PC-9 (cell line): ENCODE data around the gene RRAD. TPM values are rescaled to one million over a fixed set of nuclear protein-coding genes. Genes with fewer than 3 reads are reported as not detected.

Experiments
- BruUV-seq: library from RNA; stranded (reverse); fragments of 400-500 nt; replicated peaks from 2 replicates; lab custom pipeline; 2021; lab: Mats Ljungman, UMichigan
- CTCF ChIA-PET: fragments of 300-600 bp; sonication (Branson Sonifier 250); formaldehyde crosslinking; loops from one replicate; lab custom pipeline; 2022; ENCODE audit warnings: antibody characterized with exemption; lab: Charles Lee
- POLR2A ChIA-PET: fragments of 300-600 bp; sonication (Branson Sonifier 250); formaldehyde crosslinking; loops from one replicate; lab custom pipeline; 2022; ENCODE audit warnings: antibody characterized with exemption; ENCODE audit not compliant: unreplicated experiment; lab: Charles Lee
- DNase-seq, 2 experiments: peaks; one replicate each; pipeline versions ENCODE4 v3.0.0 to v3.0.0-alpha.2; 2015 to 2022; ENCODE audit warnings: mixed read lengths in 1 of 2
- H2AFZ ChIP-seq: fragments of 200-600 bp; sonication (generic); 2 replicates; pipeline ENCODE4 v1.8.1; 2017; ENCODE audit warnings: antibody characterized with exemption
- H3F3A ChIP-seq: fragments of 200-600 bp; sonication (generic); 2 replicates; pipeline ENCODE4 v1.8.1; 2017; ENCODE audit warnings: antibody characterized with exemption, mild to moderate bottlenecking, low read depth; ENCODE audit not compliant: insufficient read depth
- H3K27ac ChIP-seq: fragments of 200-600 bp; sonication (generic); 2 replicates; pipeline ENCODE4 v1.6.1; 2016; ENCODE audit warnings: mixed run types
- H3K27me3 ChIP-seq: fragments of 200-600 bp; sonication (generic); 2 replicates; pipeline ENCODE4 v1.6.1; 2016; ENCODE audit warnings: low read depth, mixed run types; ENCODE audit not compliant: insufficient read depth
- H3K36me3 ChIP-seq: fragments of 200-600 bp; sonication (generic); 2 replicates; pipeline ENCODE4 v1.6.1; 2016; ENCODE audit warnings: low read depth, mixed run types
- H3K4me1 ChIP-seq: fragments of 200-600 bp; sonication (generic); replicated peaks from 2 replicates; pipeline ENCODE4 v1.6.1; 2016; ENCODE audit warnings: mixed run types; ENCODE audit not compliant: insufficient read depth
- H3K4me2 ChIP-seq: fragments of 200-600 bp; sonication (generic); 2 replicates; pipeline ENCODE4 v1.6.1; 2017; ENCODE audit warnings: mixed run types
- H3K4me3 ChIP-seq: fragments of 200-600 bp; sonication (generic); 2 replicates; pipeline ENCODE4 v1.6.1; 2016; ENCODE audit warnings: mixed run types
- H3K79me2 ChIP-seq: fragments of 200-600 bp; sonication (generic); 2 replicates; pipeline ENCODE4 v1.6.1; 2017; ENCODE audit warnings: low read depth, mixed run types
- H3K9me2 ChIP-seq: fragments of 200-600 bp; sonication (generic); 2 replicates; pipeline ENCODE4 v1.8.1; 2017; ENCODE audit warnings: mild to moderate bottlenecking; ENCODE audit not compliant: insufficient read depth
- H3K9me3 ChIP-seq: fragments of 200-600 bp; sonication (generic); 2 replicates; pipeline ENCODE4 v1.8.1; 2016; ENCODE audit warnings: low read depth; ENCODE audit not compliant: insufficient read depth
- H4K20me1 ChIP-seq: fragments of 200-600 bp; sonication (generic); 2 replicates; pipeline ENCODE4 v1.8.1; 2017; ENCODE audit not compliant: insufficient read depth
- EZH2 ChIP-seq: fragments of 200-600 bp; sonication (generic); IDR thresholded peaks from 2 replicates; pipeline ENCODE4 v1.8.0; 2017; ENCODE audit warnings: antibody characterized with exemption, low read depth
- intact Hi-C: fragments of 100-400 bp; cut with micrococcal nuclease; formaldehyde crosslinking; loops from one replicate; pipeline ENCODE4 v1.10.0; 2022; ENCODE audit not compliant: unreplicated experiment
- total RNA-seq: library from RNA; stranded (reverse); gene quantifications from 2 replicates; pipeline ENCODE4 v1.2.3, GENCODE V29; 2021
- TF ChIP-seq, protein P1 (sequence below): fragments of 200-600 bp; sonication (generic); conservative IDR thresholded peaks from 2 replicates; pipeline ENCODE4 v1.6.1; 2017; ENCODE audit warnings: mixed run types, antibody characterized with exemption, mild to moderate bottlenecking, moderate library complexity

RRAD gene
- total RNA-seq, 1 experiment from 2014 or later, result 0.24 TPM

DNA sequence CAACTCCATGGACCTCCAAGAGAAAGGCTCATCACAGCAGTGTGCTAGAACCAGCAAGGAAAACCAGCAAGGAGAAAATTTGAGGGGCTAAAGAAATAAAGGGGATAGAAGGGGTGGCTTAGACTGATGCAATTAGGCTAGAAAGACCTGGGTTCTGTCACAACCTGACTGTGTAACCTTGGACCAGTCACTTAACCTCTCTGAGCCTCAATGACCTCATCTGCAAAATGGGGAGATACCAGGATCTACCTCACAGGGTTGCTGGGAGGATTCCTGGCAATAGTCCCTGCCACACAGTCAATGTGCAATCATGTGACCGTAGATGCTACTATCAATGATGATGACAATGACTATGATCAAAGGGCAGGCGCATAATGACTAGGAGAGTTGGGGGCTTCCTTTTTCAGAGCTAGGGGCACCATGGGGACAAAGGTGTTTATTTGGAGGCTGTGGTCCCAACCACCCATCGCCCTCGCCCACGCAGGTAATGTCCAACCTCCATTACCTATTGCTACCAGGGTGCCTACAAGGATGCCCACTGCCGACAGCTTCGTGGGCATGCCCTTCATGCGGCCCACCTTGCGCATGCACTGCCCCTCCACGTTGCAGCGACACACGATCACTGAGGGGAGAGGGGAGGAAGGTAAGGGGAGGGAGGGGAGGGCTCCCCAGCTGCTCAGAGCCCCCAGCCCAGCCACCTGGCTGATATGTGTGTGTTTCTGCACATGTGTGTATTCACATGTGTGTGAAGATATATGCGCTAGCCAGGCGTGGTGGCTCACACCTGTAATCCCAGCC is 16.4 kb downstream of the RRAD start:
- ChIA-PET POLR2A (no interaction called here), CTCF (interaction anchor here (0.7 kb wide), 1 partner anchor 18 kb away, joined by 4 read pairs; no protein-coding TSS in a partner anchor)
- Histone ChIP-seq H3K9me3 (no peaks in the 10 kb centered on the region), H3K9me2 (no peaks in the 10 kb centered on the region), H3F3A (no peaks in the 10 kb centered on the region), H3K4me1 (peaks cover 17% of the 10 kb centered on the region), H3K27me3 (no peaks in the 10 kb centered on the region), H3K4me3 (no peak overlapping the region), H3K36me3 (no peaks in the 10 kb centered on the region), H3K4me2 (no peak overlapping the region), H2AFZ (no peak overlapping the region), H3K27ac (no peak overlapping the region), H4K20me1 (no peaks in the 10 kb centered on the region), H3K79me2 (no peaks in the 10 kb centered on the region)
- intact Hi-C loops, result no loop called here
- DNase-seq, result no peak
- TF ChIP-seq, protein P1, sequence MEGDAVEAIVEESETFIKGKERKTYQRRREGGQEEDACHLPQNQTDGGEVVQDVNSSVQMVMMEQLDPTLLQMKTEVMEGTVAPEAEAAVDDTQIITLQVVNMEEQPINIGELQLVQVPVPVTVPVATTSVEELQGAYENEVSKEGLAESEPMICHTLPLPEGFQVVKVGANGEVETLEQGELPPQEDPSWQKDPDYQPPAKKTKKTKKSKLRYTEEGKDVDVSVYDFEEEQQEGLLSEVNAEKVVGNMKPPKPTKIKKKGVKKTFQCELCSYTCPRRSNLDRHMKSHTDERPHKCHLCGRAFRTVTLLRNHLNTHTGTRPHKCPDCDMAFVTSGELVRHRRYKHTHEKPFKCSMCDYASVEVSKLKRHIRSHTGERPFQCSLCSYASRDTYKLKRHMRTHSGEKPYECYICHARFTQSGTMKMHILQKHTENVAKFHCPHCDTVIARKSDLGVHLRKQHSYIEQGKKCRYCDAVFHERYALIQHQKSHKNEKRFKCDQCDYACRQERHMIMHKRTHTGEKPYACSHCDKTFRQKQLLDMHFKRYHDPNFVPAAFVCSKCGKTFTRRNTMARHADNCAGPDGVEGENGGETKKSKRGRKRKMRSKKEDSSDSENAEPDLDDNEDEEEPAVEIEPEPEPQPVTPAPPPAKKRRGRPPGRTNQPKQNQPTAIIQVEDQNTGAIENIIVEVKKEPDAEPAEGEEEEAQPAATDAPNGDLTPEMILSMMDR, result no peak
- BruUV-seq, result no TSS peak

DNA sequence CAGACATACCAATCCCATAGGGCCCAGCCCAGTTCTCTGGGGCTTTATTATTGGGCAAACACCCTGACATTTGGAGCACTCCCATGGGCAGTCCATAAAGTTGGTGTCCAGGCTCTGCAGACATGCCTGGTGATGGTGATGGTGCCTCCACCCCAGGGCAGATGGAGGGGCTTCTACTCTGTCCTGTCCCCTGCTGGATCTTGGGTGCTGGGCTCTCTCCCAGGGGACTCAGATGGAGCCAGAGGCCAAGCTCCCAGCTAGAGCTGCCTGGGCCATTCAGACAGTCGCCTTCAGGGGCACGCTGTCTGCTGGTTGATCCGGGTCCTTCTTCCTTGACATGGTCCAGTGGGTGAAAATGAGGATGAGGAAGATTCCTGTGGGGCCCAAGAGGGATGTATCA is 17.2 kb downstream of the RRAD start:
- CTCF ChIA-PET, result no interaction called here

DNA sequence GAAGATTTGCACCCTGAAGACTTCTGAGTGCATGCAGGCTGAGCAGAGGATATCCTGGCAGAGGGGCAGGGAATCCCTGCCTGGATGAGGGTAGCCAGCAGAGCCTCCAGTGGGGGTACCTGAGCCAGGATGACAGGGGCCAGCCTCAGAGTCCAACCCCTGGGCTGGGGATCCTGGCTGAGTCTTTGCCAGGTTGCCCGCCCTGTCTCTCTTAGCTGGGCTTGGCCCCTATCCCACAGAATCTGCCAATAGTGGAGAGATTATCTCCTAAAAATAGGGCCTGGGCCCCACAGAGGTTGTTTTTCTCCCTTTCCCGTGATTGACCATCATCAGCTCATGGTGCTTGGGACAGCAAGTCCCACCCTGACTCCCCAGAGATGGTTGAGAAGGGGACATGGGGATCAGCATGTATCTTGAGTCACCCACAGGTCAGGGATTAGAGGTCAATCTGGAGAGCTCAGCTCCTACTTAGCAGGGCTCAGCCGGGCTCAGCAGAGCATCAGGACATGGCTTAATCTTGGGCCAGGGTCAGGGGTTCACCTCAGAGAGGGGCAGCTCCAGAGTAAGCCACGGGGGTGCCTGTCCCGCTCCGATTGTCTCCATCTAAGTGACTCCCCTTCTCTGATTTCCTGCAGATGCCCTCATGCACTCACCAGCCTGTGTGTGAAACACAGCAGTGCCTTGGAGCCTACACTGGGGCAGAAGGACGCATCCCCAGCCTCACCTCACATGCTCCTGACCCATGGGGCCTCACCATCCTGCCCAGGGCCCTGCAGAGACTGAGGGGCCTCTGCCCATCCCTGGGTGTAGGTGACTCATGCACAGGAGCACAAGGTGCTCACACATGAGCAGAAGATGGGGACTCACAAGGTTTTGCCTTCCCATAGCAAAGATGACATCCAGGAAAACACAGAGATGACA is 18.2 kb downstream of the RRAD start:
- intact Hi-C loops, result no loop called here
- H3F3A ChIP-seq, result no peaks in the 10 kb centered on the region
- BruUV-seq, result no TSS peak
- H3K4me1 ChIP-seq, result peaks cover 17% of the 10 kb centered on the region
- H3K4me2 ChIP-seq, result no peak overlapping the region
- H3K9me2 ChIP-seq, result no peaks in the 10 kb centered on the region
- no peaks in the 10 kb centered on the region for H3K79me2 ChIP-seq
- ChIA-PET CTCF (no interaction called here), POLR2A (no interaction called here)
- H2AFZ ChIP-seq, result no peak overlapping the region
- H3K9me3 ChIP-seq, result no peaks in the 10 kb centered on the region
- no peak overlapping the region for H3K27ac ChIP-seq
- TF ChIP-seq, protein P1, result no peak
- TF ChIP-seq EZH2, result no peak
- no peak overlapping the region for H3K4me3 ChIP-seq
- no peaks in the 10 kb centered on the region for H3K27me3 ChIP-seq
- H3K36me3 ChIP-seq, result no peaks in the 10 kb centered on the region
- no peaks in the 10 kb centered on the region for H4K20me1 ChIP-seq
- no peak for DNase-seq

More for the DNA sequence above, 17.2 kb downstream of the RRAD start:
- Histone ChIP-seq H3K4me1 (peaks cover 17% of the 10 kb centered on the region), H3K4me2 (no peak overlapping the region), H3K4me3 (no peak overlapping the region), H3K9me3 (no peaks in the 10 kb centered on the region), H4K20me1 (no peaks in the 10 kb centered on the region), H2AFZ (no peak overlapping the region), H3K27me3 (no peaks in the 10 kb centered on the region), H3F3A (no peaks in the 10 kb centered on the region), H3K79me2 (no peaks in the 10 kb centered on the region), H3K9me2 (no peaks in the 10 kb centered on the region), H3K36me3 (no peaks in the 10 kb centered on the region), H3K27ac (no peak overlapping the region)
- POLR2A ChIA-PET, result no interaction called here
- intact Hi-C loops, result no loop called here
- DNase-seq, result no peak
- TF ChIP-seq, protein P1, result no peak
- no peak for TF ChIP-seq EZH2
- no TSS peak for BruUV-seq
